ENCODE data around the gene PDGFD. TPM values are rescaled to one million over a fixed set of nuclear protein-coding genes. Genes with fewer than 3 reads are reported as not detected.

Gene PDGFD
- not detected for total RNA-seq

DNA sequence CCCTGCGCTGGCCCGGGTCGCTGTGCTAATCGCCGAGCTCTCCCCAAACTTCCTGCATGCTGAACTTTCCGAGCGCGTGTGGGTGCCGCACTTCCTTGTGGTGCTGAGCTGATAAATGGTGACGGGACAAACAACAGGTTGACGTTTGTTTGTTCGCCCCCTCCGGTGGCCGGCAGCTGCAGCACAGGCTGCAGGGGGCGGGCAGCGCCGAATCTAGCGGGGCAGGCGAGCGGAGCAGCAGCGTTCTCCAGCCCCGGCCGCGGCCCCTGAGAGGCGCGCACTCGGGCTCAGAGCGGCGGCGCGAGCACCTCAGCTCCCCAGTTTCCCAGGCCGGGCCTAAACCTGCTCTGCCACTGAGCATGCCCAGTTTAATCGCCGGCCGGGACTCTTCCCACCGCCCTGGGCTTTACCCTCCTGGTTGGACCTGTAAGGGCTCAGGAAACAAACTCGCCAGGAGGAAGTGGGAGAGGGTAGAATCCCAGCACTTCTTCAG is at the start of gene PDGFD:
PDGFD (minus strand) TSS at position 120 of the 493 bp plus-strand sequence.
- ATAC-seq (replicated peaks), result no peak
- Mint-ChIP-seq H3K4me1 (no peaks in the 10 kb centered on the region), H3K27me3 (peaks cover 30% of the 10 kb centered on the region), H3K36me3 (ENCODE audit: low read depth) (no peaks in the 10 kb centered on the region), H3K27ac (no peak within 1 kb of the TSS), H3K4me3 (peak within 1 kb of the TSS; percentile 31), H3K9me3 (no peaks in the 10 kb centered on the region)

DNA sequence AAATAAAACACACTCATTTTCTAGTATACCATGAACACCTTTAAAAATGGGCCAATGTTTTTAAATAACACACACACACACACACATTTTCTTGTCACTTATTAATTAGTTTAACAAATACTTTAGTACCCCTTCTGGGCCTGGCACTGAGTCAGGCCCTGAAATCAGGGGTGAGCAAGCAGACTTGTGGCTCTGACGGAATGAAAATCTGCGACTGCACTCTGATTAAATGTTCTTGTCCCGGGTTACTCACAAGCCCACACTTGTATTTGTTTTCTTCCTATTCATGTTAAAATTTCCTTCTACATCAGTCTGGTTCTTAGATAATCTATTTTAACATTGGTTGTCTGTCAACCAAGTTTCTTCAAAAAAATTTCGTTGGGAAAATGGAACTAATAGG is 43.0 kb upstream of the PDGFD start:
- Mint-ChIP-seq H3K36me3 (ENCODE audit: low read depth) (no peaks in the 10 kb centered on the region), H3K27ac (no peak overlapping the region), H3K4me1 (no peaks in the 10 kb centered on the region), H3K9me3 (peaks cover 5% of the 10 kb centered on the region), H3K4me3 (no peak overlapping the region), H3K27me3 (peaks cover 10% of the 10 kb centered on the region)
- ATAC-seq (replicated peaks), result no peak

DNA sequence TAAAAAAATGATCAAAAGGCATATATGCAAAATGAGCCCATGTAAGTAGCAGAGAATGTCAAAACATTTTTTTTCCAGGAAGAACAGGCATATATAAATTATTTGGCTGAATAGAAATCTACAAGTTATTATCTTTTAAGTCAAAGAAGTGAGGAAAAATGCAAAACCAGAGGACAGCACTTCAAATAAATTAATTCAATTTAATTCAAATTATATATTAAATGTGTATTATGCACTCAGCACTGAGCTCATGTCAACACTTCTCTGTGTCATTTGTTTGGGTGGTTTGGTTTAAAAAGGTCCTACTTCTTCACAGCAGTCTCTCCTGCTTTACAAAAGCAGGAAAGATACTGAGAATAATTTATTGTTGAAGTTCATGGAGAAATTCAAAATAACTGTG is 41.9 kb upstream of the PDGFD start:
- ATAC-seq (replicated peaks), result no peak
- Mint-ChIP-seq H3K27ac (no peak overlapping the region), H3K9me3 (no peaks in the 10 kb centered on the region), H3K27me3 (peaks cover 6% of the 10 kb centered on the region), H3K4me3 (no peak overlapping the region), H3K4me1 (no peaks in the 10 kb centered on the region), H3K36me3 (ENCODE audit: low read depth) (no peaks in the 10 kb centered on the region)

DNA sequence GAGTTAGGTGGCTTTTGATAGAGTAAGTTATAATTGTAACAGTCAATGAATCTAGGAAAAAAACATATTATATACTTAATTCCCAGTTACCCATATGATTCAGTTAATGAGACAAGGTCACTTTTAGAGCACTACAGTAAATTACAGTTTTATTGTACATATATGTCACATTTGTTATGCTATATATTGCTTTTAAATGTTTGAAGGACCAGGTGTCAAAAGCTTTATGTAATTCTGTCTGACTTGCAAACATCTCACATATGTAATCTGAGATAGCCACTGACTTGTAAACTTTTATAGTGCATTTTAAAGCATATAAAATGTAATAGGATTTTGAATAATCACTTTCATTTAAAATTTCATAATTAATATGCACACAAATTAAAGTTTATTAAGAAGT is 36.7 kb upstream of the PDGFD start:
- Mint-ChIP-seq H3K36me3 (ENCODE audit: low read depth) (no peaks in the 10 kb centered on the region), H3K4me1 (peaks cover 5% of the 10 kb centered on the region), H3K4me3 (no peak overlapping the region), H3K27me3 (peaks cover 3% of the 10 kb centered on the region), H3K9me3 (no peaks in the 10 kb centered on the region), H3K27ac (no peak overlapping the region)
- ATAC-seq (replicated peaks), result no peak

DNA sequence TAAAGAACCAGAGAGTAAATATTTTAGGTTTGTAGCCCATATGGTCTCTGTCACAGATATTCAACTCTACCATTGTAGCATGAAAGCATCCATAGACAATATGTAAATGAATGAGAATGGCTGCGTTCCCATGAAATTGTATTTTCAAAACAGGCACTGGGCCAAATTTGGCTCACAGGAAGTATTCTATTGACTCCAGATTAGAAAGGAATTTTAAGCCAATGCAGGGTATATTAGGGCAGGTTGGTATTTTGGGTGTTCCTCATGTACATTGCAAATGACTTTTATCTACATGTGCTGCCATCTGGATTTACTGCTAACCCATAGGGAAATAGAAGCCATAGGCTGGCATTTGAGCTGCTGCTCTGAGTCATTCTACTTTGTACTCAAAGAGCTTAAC is 35.1 kb upstream of the PDGFD start:
- Mint-ChIP-seq H3K4me3 (no peak overlapping the region), H3K4me1 (peaks cover 5% of the 10 kb centered on the region), H3K36me3 (ENCODE audit: low read depth) (no peaks in the 10 kb centered on the region), H3K9me3 (no peaks in the 10 kb centered on the region), H3K27ac (no peak overlapping the region), H3K27me3 (peaks cover 3% of the 10 kb centered on the region)
- no peak for ATAC-seq (replicated peaks)

DNA sequence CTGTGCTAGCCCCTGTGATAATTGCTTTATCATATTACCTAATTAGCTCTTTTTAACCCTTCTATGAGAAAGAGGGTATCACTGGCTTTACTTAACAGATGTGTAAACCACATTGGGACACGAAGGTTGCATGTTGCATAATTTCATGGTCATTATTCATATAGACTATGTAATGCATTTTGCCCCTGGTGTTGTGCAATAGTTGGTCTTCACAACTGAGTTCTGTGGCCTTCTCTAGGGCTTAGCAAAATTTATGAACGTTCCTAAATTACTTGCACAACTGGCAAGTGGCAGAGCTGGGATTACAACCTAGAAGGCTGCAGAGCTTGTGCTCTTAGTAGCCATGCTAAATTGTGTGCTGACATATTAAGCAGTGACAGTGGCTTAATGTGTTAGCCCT is 34.6 kb upstream of the PDGFD start:
- H3K9me3 Mint-ChIP-seq, result no peaks in the 10 kb centered on the region
- H3K4me1 Mint-ChIP-seq, result peaks cover 5% of the 10 kb centered on the region
- H3K4me3 Mint-ChIP-seq, result no peak overlapping the region
- no peak for ATAC-seq (replicated peaks)
- H3K36me3 Mint-ChIP-seq (ENCODE audit: low read depth), result no peaks in the 10 kb centered on the region
- no peak overlapping the region for H3K27ac Mint-ChIP-seq
- H3K27me3 Mint-ChIP-seq, result peaks cover 3% of the 10 kb centered on the region

DNA sequence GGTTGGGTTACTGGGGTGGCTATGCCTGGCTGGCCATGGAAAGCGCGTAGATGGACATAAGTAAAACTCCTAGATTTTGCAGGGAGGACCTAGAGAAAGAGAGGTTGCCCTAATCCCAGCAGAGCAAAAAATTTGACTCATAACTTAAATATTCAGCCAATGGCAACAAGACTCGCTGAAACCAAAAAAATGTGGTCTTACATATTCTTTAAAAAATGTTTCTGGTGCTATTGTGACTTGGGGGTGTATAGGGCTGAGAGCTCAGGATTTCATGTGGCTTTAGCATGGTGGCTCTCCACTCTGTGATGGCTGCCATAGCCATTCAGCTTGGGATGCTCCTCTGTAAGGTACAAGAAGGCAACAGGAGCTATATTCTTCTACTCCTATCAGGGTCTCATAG is 27.2 kb upstream of the PDGFD start:
- Mint-ChIP-seq H3K27ac (no peak overlapping the region), H3K36me3 (ENCODE audit: low read depth) (no peaks in the 10 kb centered on the region), H3K27me3 (peaks cover 10% of the 10 kb centered on the region), H3K4me1 (no peaks in the 10 kb centered on the region), H3K4me3 (no peak overlapping the region), H3K9me3 (no peaks in the 10 kb centered on the region)
- ATAC-seq (replicated peaks), result no peak

DNA sequence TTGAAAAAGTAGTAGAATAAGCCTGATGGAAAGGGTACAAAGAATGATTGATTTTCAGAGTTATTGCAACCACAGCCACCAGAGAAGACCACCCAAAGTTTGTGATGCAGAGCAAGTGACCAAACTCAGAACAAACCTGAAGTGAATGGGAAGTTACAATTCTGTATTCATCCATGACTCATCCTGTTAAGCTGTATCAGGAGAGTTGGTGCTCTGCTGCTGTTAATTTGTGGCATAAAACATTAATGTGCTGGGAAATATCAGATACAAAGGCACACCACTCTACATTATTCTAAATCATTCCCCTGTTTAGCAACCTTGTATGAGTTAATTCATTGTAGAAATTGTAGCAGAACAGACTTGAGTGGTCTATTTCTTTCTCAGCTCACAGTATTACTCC is 19.6 kb upstream of the PDGFD start:
- Mint-ChIP-seq H3K4me1 (no peaks in the 10 kb centered on the region), H3K4me3 (no peak overlapping the region), H3K27me3 (peaks cover 8% of the 10 kb centered on the region), H3K36me3 (ENCODE audit: low read depth) (no peaks in the 10 kb centered on the region), H3K9me3 (no peaks in the 10 kb centered on the region), H3K27ac (no peak overlapping the region)
- no peak for ATAC-seq (replicated peaks)

DNA sequence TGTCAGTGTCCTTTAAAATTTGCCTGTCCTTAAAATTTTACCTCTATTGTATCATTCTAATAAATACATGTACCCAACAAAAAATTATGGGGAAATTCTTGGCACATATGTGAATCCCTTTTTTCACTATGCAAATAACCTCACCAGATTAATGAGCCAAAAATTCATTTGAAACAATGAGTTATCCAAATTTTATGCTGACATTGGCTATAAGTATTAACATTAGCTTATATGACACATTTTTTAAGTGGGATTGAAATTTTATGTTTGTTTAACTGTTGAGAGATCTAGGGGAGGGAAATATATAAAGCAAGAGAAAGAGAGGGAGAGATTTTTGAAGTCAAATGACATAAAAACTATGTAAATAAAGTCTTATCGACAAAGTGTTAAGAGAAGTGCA is 11.8 kb upstream of the PDGFD start:
- Mint-ChIP-seq H3K36me3 (ENCODE audit: low read depth) (no peaks in the 10 kb centered on the region), H3K27ac (no peak overlapping the region), H3K4me3 (no peak overlapping the region), H3K9me3 (no peaks in the 10 kb centered on the region), H3K27me3 (no peaks in the 10 kb centered on the region), H3K4me1 (no peaks in the 10 kb centered on the region)
- no peak for ATAC-seq (replicated peaks)

DNA sequence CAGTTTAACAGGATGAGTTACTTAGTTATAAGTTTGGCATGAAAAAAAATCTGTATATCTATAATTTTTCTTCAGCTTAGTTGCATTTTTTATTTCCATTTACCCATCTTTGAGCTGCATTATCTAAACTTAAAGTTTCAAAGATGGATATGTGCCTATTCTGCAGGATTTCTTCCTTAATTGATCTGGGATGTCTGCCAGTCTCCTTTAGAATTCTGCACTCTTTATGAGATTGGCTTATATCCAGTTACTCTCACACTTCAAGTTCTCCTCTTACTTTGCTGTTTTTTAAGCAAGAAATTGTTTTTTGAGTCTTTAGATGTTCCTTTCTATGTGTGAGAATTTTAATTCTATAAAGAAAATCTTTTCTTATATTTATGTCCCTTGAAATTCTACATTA is 5.1 kb upstream of the PDGFD start:
- Mint-ChIP-seq H3K4me1 (no peaks in the 10 kb centered on the region), H3K4me3 (no peak overlapping the region), H3K27ac (no peak overlapping the region), H3K36me3 (ENCODE audit: low read depth) (no peaks in the 10 kb centered on the region), H3K9me3 (no peaks in the 10 kb centered on the region), H3K27me3 (peaks cover 14% of the 10 kb centered on the region)
- ATAC-seq (replicated peaks), result no peak

DNA sequence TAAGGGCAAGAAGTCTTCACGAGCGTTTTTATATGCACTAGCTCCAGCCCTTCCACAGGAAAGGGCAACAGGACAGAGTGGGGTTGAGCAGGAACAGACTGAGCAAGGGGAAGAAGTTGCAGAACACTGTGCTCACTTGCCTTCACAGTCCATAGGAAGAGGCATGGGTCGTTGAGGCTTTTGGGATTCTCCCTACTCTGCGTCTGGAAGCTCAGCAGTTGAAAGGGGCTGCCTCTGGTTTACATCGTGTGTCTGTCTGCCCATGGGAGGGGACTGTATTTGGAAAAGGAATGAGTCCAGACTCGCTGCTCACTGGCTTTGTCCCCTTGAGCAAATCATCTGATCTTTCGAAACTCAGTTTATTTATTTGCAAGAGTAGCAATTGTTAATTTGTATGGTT is 1.1 kb upstream of the PDGFD start:
- H3K4me3 Mint-ChIP-seq, result no peak overlapping the region
- H3K4me1 Mint-ChIP-seq, result no peaks in the 10 kb centered on the region
- H3K27me3 Mint-ChIP-seq, result peaks cover 30% of the 10 kb centered on the region
- H3K27ac Mint-ChIP-seq, result no peak overlapping the region
- H3K9me3 Mint-ChIP-seq, result no peaks in the 10 kb centered on the region
- H3K36me3 Mint-ChIP-seq (ENCODE audit: low read depth), result no peaks in the 10 kb centered on the region
- no peak for ATAC-seq (replicated peaks)

DNA sequence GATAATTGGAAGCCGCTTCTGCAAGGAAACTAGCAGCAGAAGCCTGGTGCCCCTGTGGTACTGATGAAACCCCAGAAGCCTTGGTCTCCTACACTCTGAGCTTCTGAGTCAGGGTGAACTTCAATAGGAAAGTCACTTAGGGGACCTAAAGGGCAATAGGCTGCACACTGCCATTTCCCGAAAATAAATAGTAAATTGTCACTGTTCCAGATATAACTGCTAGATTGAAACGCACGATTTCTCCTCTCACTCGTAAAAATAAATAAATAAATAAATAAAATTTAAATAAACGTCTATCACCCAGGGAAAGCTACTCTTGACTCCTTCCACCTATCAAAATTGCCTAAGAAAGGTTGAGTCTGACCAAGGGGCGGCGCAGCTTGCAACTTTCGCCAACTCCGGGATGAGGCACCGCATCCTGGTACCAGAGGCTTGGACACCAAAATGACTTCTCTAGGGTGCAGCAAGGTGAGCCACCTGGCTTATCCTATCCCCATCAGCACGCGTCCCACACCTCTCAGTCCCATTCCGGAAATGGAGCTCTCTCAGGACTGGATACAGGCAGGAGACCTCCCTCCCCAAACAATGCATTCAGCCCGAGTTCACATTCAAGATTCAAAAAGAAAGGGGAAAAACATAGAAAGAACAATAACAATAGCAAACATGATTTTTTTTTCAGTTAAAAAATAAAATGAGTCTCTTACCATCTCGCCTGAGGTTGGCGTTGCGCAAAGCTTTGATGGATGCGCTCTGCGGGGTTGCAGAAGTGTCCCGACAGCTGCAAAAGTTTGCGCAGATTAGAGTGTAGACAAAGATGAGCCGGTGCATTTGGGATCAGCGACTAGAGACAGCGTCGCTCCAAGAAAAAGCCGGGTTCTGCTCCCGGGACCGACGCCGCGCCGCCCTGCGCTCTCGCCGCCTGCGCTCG is 583 bp downstream of the PDGFD start:
- no peak for ATAC-seq (replicated peaks)
- Mint-ChIP-seq H3K9me3 (no peaks in the 10 kb centered on the region), H3K4me3 (peak overlapping the region; percentile 31), H3K27me3 (peaks cover 30% of the 10 kb centered on the region), H3K4me1 (no peaks in the 10 kb centered on the region), H3K36me3 (ENCODE audit: low read depth) (no peaks in the 10 kb centered on the region), H3K27ac (no peak overlapping the region)

DNA sequence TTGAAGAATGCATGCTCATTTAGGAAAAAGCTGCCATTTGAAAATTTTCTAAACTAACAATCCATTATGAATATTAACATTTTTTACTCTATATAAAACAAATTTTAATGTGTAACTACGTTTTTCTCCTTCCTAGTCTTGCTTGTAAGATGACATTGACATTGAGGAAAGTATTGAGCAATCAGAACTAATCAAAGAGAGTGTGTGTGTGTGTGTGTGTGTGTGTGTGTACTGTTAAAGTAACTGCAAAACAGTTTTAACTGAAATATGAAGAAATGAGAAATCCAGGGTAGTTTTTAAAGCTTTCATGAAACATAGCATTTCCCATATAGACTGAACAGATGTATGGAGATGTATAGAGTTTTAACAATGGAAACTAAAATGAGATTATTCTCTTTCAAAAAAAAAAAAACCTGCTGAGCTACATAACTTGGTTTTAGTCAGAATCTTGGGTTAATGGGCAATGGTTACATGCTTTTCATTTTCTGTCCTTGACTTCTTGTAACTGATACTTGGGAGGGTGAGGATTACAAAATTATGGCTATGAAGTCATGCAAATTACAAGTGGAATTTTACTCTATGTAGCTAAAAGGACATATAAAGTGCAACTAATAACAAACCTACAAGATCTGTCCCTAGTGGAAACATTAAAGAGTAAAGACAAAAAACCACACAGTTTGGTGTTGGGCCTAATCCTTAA is 2.0 kb downstream of the PDGFD start:
- Mint-ChIP-seq H3K4me3 (no peak overlapping the region), H3K27ac (no peak overlapping the region), H3K9me3 (no peaks in the 10 kb centered on the region), H3K4me1 (no peaks in the 10 kb centered on the region), H3K36me3 (ENCODE audit: low read depth) (no peaks in the 10 kb centered on the region), H3K27me3 (peaks cover 30% of the 10 kb centered on the region)
- no peak for ATAC-seq (replicated peaks)

DNA sequence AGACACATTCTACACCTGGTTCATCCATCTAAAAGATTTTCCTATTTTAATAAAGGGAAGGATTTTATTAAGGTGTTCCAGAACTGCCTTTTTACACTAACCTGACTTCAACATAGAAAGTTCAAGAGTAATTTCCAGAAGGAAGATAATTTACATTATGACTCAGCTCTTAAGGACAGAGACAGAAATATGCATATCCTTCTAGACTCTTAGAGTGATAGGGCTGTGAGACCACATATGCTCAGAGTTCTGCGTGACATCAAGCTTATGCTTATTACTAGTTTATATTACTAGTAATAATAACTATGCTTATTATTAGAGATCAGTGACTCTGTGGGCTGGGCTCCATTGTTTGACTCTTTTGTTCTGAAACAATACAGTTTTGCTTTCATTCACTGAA is 4.6 kb downstream of the PDGFD start:
- peaks cover 16% of the 10 kb centered on the region for H3K27me3 Mint-ChIP-seq
- no peak overlapping the region for H3K27ac Mint-ChIP-seq
- no peaks in the 10 kb centered on the region for H3K9me3 Mint-ChIP-seq
- H3K4me1 Mint-ChIP-seq, result no peaks in the 10 kb centered on the region
- no peak overlapping the region for H3K4me3 Mint-ChIP-seq
- H3K36me3 Mint-ChIP-seq (ENCODE audit: low read depth), result no peaks in the 10 kb centered on the region
- no peak for ATAC-seq (replicated peaks)

DNA sequence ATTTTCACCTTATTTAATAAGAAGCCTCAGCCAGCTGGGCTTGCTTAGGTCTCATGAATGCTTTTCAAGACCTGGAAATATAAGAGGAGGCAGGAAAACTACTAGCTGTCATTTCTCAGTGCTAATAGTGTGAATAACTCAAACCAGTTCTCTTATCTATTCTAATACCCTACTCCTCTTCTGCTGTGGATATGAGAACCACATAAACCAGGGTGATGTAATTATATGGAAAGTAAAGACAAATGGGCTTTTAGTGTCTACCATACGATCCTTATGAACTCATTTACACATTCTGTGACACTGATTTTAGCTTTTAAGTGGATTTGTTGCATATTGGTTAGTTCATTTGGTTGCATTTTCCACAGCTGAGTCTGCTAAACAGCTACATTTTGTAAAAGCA is 8.6 kb downstream of the PDGFD start:
- no peak overlapping the region for H3K4me3 Mint-ChIP-seq
- no peaks in the 10 kb centered on the region for H3K36me3 Mint-ChIP-seq (ENCODE audit: low read depth)
- no peak overlapping the region for H3K27ac Mint-ChIP-seq
- H3K27me3 Mint-ChIP-seq, result peaks cover 3% of the 10 kb centered on the region
- no peaks in the 10 kb centered on the region for H3K9me3 Mint-ChIP-seq
- ATAC-seq (replicated peaks), result no peak
- H3K4me1 Mint-ChIP-seq, result no peaks in the 10 kb centered on the region

Measured in activated T-helper 17 cell treated with anti-CD3 and anti-CD28 coated beads, Interleukin-2, amount 50 U/mL, for 72 hours (primary cell).